HG03175 (cell line): ENCODE data around the gene IL10.

Source experiments
- ATAC-seq: cut with Tn5 transposase; IDR thresholded peaks from one replicate; pipeline ENCODE4 v1.9.1; 2021; ENCODE audit warnings: mild to moderate bottlenecking, moderate library complexity; ENCODE audit not compliant: unreplicated experiment

IL10 gene

DNA sequence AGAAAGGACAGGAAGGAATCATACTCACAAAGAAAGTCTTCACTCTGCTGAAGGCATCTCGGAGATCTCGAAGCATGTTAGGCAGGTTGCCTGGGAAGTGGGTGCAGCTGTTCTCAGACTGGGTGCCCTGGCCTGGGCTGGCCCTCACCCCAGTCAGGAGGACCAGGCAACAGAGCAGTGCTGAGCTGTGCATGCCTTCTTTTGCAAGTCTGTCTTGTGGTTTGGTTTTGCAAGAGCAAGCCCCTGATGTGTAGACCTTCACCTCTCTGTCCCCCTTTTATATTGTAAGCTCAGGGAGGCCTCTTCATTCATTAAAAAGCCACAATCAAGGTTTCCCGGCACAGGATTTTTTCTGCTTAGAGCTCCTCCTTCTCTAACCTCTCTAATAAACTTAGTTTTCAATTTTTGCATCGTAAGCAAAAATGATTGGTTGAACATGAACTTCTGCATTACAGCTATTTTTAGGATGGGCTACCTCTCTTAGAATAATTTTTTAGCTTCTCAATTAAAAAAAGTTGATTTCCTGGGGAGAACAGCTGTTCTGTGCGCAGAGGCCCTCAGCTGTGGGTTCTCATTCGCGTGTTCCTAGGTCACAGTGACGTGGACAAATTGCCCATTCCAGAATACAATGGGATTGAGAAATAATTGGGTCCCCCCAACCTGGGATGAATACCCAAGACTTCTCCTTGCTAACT lies at the start of gene IL10:
IL10 (minus strand) TSS at position 252 of the 695 bp plus-strand sequence; CDS start at position 193, 59 bp downstream.
- no peak for ATAC-seq

DNA sequence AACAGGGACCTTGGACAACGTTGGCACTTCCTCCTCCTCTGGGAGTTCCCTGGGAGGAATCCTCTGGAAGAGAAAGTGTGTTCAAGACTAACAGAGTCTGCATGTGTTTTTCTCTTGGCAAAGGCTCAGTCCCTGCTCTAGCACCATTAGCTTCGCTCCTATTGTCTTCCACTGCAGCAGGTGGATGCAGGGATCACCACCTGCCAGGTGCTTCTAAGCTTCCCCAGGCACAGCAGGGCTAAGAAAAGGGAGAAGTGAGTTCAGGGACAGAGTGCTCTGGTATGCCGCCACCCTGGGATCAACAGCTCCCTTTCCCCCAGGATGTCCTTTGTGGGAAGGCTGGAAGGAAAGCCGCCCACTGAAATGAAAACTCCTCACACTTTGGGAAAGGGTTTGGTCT lies 49.2 kb upstream of the IL10 start:
- no peak for ATAC-seq

DNA sequence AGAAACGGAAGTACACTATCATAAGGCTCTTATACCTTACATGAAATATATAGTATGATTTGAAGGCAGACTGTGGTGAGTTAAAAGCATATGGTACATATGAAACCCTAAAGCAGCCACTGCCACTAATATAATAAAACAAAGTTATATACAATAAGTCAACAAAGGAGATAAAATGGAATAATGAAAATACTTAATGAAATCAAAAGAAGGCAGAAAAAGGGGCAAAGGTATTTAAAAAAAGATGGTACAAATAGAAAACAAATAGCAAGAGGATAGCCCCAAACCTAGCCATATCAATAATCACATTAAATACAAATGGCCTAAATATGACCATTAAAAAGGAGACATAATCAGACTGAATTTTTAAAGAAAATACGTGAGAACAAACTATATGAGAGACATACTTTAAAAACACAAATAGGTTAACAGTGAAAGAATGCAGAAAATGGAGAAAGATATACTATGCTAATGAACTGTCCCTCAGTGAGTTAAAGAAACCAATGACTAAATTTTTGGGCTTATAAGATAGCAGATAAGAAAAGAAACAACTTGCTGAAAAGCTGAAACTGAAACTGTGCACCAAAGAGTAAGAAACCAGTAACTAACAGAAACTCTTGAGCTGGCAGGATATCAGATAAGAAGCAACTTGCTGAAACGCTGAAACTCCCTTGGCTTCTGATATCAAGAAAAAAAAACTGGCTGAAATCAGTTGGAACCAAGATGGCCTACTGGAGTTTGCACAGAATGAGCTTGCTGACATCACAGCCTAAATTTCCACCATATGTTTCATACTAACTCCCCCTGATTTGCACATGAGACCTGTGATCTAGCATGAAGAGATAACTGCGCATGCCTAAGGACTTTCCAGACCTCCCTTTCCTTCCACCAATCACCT lies 44.3 kb upstream of the IL10 start:
- peak; percentile 69 for ATAC-seq

DNA sequence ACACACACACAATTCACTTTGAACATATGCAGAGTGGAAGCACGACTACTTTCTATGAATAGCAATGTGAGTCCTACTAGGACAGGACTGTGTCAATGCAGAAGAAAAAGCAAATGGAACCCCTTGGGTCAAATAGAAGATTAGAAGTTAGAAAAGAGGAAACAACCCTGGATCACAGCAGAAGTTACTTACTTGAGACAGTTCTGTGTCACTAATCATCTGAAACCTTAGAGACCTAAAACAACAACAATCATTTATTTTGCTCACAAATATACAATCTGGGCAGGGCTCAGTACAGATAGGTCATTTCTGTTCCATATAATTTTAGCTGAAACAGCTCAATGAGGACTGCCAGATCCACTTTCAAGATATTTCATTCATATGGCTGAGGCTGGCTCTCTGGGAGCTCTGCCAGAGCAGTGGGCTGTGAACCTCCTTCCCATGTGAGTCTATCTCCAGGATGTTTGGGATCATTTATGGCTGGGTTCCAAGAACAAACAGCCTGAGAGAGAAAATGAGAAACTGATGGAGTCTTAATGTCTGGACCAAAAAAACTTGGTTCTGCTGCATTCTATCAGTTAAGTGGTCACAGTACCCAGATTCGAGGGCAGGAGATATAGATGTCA lies 42.5 kb upstream of the IL10 start:
- ATAC-seq, result peak; percentile 65

DNA sequence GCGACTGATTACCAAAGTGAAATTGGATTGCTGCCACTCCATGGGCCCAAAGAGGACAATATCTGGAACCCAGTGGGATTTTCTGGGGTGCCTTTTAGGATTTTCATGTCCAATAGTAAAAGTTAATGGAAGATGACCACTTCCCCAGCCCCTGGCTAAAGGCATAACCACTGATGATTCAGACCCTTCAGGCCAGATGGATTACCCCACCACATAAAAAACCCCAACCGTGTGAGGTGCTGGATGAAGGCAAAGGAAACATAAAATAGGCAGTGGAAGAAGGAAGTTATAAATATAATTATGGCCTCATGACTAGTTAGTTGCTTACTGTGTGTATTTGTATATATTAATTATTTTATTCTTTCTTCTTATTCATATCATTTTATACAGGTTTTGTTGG lies 40.2 kb upstream of the IL10 start:
- no peak for ATAC-seq

DNA sequence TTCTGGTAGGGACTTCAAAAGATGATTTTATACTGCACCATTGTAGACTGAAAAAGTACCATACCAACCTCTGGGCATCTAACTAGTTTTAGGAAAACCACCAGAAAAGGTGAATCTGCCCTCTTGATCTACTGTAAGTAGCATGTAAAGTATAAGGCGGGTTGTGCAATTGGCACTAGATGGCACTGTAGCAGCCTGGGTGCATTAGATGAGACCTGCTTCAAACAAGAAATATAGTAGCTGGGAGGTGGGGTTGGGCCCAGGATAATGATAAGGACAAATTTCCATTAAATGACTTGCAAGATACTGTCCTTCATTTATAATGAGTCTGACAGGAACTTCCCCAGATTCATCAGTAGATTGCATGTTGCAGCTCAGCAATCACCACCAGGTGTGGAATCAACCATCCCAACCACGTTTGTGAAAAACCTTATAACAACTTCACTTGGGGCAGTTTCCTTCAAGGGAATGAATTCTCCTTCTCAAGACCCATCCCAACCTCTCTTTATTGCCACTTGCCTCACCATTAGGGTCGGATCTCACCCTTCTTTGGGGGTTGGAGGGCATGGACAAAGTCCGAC lies 37.3 kb upstream of the IL10 start:
- no peak for ATAC-seq

DNA sequence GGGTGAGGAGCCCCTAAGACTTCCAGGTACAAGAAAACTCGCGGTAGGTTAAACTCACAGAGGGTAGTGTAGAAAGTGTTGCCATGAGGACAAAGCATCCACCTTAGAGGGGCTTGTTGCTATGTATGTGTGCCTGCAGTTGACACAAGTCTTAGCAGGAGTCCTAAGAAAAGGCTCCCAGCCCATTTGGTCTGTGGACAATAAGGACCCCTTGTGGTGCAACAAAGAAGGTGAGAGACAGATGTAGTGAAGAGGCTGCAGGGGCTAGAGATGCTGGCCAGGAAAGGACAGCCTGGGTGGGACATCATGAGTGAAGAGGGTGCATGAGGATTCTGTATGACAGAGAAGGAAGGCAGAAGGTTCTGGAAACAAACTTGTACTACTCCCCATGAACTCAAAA lies 36.3 kb upstream of the IL10 start:
- ATAC-seq, result no peak

DNA sequence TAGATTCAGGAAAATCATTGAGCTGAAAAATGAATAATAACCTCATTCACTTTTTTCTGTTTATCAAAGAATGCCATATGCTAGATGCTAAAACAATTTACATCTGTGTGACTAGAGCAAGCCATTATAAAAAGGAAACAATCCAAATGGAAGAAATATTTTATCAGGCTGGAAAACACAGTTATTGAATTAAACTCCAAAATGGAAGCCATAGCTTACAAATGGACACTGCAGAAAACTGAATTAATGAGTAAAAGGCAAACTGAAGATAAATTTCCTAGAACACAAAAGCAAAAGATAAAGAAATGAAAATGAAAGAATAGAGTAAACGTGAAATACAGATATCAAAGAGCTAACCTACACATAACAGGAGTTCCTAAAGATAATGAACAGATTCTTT lies 33.1 kb upstream of the IL10 start:
- no peak for ATAC-seq

DNA sequence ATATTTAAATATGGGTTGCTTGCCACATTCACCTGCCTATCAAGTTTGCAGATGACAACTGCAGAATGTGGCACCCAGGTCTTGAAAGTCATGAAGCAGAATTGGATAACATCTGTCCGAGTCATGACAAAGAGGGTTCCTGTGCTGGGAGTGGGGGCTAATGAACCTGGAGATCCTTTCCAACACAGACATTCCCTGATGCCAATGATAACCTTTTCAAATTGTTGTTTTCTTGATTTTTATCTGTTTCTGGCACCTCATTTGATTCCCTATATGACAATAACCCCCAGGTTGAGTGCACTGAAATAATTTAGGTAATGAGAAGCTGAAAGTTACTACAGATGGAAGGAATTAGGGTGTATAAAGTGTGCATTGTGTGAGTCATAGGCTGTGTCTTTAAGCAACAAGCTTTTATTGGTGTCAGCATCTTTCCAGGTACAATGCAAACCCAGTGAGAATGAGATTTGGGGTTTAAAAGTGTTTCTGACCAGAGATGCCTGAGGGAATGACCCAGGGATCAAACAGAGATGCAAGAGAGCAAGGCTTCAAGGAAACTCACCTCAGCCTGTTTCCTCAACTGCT lies 32.0 kb upstream of the IL10 start:
- no peak for ATAC-seq

DNA sequence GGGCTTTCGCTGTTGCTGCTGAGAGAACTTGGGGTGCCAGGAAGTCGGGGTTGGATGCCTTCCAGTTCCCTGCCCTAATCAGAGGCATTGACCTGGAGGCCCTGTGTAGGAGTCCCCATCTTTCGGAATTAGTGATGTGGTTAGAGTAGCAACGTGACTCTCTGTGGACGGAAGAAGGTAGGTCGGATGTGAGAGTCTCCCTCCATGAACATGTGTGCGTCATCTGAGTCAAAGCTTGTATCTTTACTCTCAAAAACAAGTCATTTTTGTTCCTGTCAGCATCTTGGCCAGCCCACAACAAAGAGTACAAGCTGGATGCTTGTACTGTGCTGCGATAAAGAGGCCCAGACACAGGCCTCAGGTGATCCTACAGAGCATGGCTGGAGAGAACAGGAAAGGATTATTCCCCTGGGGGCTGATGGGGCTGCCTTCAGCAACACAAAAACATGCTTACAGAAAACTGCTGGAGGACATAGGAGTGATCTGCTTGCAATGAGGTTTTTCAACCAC lies 31.0 kb upstream of the IL10 start:
- ATAC-seq, result peak; percentile 98

DNA sequence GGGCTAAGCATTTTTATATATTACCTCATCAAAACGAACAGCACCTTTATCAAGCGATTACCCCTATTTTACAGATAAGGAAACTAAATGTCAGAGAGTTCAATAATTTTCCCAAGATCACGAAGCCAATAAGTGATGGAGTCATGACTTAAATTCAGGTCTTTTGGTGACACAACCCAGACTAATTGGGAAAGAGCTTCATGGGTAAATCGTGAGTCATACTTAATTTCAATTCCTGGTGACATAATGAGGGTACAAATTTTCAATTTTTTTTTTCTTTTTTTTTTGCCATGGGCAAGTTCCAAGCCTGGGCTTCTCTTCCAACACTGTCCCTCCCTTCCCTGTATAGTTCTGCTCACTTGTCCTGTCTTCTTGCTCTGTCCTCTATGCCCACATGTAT lies 30.1 kb upstream of the IL10 start:
- ATAC-seq, result no peak

DNA sequence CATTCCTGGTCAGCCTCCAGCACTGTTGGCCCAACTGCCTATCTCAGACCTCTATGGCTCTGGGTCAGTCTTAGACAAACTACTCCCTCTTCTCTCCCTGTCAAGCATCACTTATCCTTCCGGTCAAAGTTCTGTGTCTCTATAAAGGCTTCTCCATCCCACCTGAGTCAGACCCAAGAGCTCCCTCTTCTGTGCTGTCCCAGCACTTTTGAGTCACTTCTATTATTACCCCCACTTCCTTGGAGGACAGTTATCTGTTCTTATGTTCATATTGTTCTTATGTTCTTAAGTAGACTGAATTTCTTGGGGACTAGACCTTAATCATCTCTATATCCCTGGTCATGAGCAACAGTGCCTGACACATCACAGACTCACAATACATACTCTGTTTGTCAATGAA lies 29.2 kb upstream of the IL10 start:
- ATAC-seq, result no peak

DNA sequence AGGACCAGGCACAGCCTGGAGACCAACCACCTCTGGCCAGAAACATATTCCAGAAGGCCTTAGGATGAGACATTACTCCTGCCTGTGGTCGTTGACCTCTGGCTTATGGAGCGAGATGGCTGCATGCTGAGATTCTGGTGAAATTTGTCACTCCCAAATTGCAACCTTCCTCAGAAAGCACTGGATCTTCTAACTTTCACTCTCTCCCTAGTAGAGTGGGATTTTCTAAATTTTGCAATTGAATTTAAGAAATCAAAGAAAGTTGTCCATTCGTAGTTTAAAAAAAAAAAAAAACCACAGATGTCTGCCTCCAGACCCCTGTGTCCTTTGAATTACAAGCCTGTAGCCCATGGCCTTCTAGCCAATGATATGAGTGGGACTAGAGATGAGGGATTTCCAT lies 28.6 kb upstream of the IL10 start:
- ATAC-seq, result no peak

DNA sequence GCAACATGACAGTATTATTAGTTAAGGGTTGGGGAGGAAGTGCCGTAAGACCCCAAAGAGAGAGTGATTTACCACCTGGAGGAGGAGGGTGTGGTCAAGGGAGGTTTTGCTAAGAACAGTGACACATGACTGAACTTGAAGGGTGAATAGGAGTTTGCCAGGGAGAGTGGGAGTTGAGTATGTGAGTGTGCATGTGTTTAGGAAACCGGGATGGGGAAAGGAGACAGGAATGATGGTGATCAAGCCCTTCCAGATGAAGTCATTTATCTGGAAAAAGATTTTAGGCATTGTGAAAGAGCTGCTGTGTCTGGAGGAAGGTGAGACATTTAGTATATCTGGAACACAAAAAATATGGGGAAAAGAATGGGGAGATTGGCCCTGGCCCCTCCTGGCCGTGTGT lies 28.1 kb upstream of the IL10 start:
- no peak for ATAC-seq

DNA sequence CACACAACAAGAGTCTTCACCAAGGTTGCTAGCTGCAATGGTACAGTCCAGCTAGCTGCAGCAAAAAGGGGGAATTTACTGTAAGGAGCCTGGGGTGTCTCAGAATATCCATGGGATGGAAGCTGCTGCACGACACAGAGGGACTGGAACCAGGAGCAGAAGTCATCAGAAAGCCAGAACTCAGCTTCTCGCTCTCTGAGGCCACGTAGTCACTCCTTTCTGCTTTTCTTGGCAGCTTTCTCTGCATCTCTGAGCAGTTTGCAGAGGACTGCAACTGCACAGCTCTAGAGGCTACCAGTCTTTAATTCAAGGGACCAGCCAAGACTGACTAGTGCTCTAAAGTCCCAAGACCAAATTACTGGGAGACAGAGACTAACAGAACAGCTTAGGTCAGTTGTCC lies 27.0 kb upstream of the IL10 start:
- no peak for ATAC-seq

DNA sequence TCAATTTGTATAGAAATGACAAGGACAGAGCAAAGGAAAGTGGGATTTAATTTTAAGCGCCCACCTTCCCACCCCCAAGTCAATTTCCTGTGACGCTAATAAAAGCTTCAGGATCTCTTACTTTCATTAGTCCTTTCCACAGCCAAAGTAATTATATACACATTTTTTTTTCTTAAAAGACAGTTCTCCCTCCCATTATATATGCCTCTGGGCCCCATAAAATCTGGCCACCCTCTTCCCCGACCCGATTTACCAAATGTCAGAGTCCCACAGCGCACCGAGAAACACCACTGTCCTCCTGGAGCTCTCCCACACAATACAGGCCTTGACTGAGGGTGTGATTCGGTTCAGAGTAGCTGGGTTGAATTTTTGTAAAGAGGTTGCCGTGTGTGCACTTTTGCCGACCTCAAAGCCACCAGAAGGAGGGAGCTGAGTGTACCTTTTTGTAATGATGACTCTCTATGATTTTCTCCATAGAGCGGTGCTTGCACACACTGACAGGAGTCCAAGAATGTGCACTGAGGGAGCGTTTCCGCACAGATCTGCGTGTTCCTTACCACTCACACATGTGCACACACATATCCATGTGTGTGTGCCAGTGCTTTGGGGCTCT lies 26.2 kb upstream of the IL10 start:
- no peak for ATAC-seq

DNA sequence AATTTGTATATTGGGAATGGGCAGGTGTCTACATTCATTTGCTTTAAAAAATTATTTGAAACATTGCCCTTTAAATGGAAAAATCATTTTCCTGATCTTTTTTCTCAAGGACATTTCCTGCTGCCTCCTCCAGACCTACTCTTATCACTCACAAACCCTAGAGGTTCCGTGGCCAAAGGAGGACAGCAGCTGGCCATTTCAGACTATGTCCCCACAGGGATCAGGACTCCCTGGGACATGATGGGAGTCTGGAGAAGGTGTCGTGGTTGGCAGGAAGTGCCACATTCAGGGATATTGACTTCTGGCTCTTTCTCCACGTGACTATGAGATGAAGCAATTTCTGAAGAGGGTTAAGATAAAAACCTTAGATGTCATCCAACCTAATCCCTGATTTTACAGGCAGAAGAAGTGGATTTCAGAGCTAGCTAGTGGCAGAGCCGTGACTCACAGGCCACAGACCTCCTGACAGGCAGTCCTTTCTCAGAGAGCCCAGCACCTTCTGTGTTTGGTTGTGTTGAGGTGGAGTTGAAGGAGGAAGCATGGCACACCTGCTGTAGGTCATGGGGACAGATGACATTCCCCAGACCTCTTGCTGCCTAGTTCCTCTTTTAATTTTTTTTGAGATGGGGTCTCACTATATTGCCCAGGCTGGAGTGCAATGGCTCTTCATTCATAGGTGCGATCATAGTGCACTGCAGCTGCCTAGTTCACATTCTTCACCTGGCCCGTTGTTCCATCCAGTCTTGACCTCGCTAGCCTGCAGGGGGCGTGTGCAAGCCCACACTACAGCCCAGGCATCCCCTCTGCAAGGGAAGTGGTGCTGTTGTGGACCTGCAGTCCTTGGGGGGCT lies 25.5 kb upstream of the IL10 start:
- ATAC-seq, result no peak

DNA sequence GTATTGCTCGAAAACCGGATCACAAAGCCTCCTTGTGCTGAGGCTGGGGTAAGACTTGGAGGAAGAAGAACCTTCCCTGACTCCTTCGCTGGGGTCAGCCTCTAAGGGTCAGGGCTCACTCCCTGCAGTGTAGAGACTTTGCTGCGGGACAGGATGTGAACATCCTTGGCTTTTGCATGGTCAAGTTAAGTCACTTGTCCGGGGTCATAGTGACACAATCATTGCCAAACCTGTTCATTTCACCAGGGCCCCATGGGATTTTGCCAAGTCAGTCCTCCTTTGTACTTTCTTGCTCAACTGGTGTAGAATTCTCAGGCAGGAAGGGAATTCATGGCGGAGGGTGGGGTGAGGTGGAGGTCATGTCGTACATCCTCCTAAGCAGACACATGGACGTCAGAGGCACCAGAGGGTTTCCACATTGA lies 24.7 kb upstream of the IL10 start:
- no peak for ATAC-seq

DNA sequence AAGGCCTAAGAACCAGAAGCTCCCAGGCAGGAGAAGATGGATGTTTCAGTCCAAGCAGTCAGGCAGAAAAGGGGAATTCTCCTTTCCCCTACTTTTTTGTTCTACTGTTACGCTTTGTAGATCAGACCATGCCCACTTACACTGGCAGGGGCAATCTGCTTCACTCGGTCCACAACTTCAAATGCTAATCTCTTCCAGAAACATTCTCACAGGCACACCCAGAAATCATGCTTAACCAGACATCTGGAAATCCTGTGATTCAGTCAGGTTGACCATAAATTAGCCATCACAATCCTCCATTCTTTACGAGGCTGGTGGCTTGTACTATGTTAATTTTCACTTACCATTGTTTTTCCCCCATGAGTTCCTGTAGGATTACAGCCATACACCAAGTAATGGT lies 23.8 kb upstream of the IL10 start:
- ATAC-seq, result no peak
